Globus pallidus (tissue), 1 donor: ENCODE data around the gene EEF1AKMT2.
A peak's percentile ranks its signal among the peaks of the same experiment; 100 is the strongest.

ENCODE experiments used
- DNase-seq: peaks from one replicate; pipeline ENCODE4 v3.0.0-alpha.2; 2015; ENCODE audit warnings: low spot score

EEF1AKMT2 gene

GRCh38 chr10:124719213-124719851 is 72.4 kb downstream of the EEF1AKMT2 start:
- DNase-seq = peak; percentile 97

GRCh38 chr10:124717911-124718741 is 73.6 kb downstream of the EEF1AKMT2 start:
- DNase-seq = no peak

GRCh38 chr10:124717041-124717757 is 74.5 kb downstream of the EEF1AKMT2 start:
- DNase-seq = no peak

- no peak for DNase-seq
Measured at GRCh38 chr10:124716369-124716768, 75.3 kb downstream of the EEF1AKMT2 start.

GRCh38 chr10:124715439-124715838 is 76.2 kb downstream of the EEF1AKMT2 start:
- DNase-seq = no peak

- no peak for DNase-seq
Measured at GRCh38 chr10:124713679-124714255, 77.9 kb downstream of the EEF1AKMT2 start.

- DNase-seq = no peak
Measured at GRCh38 chr10:124712704-124713407, 78.8 kb downstream of the EEF1AKMT2 start.

- DNase-seq = no peak
Measured at GRCh38 chr10:124711145-124711544, 80.5 kb downstream of the EEF1AKMT2 start.

- no peak for DNase-seq
Measured at GRCh38 chr10:124710266-124710881, 81.3 kb downstream of the EEF1AKMT2 start.

- DNase-seq = no peak
Measured at GRCh38 chr10:124709861-124710260, 81.8 kb downstream of the EEF1AKMT2 start.

GRCh38 chr10:124708922-124709520 is 82.7 kb downstream of the EEF1AKMT2 start:
- no peak for DNase-seq

GRCh38 chr10:124708246-124708779 is 83.4 kb downstream of the EEF1AKMT2 start:
- no peak for DNase-seq
